ENCODE data around the gene KLHL22. TPM values are rescaled to one million over a fixed set of nuclear protein-coding genes. Genes with fewer than 3 reads are reported as not detected.

Gene KLHL22
- total RNA-seq, 4 donors from 2014 or later = 12.4 to 49.8 (median 42.4) TPM

GRCh38 chr22:20428496-20429253, 66.9 kb downstream of the KLHL22 start:
- no peak for TF ChIP-seq CTCF (IDR thresholded peaks at IDR 0.05; ENCODE audit: low read depth)

GRCh38 chr22:20427945-20428417, 67.6 kb downstream of the KLHL22 start:
- TF ChIP-seq CTCF (IDR thresholded peaks at IDR 0.05; ENCODE audit: low read depth) = no peak

GRCh38 chr22:20427104-20427944, 68.3 kb downstream of the KLHL22 start:
- no peak for TF ChIP-seq CTCF (IDR thresholded peaks at IDR 0.05; ENCODE audit: low read depth)

GRCh38 chr22:20426259-20426615, 69.4 kb downstream of the KLHL22 start:
- TF ChIP-seq CTCF (IDR thresholded peaks at IDR 0.05; ENCODE audit: low read depth) = no peak

GRCh38 chr22:20425566-20426258, 69.9 kb downstream of the KLHL22 start:
- no peak for TF ChIP-seq CTCF (IDR thresholded peaks at IDR 0.05; ENCODE audit: low read depth)

GRCh38 chr22:20424932-20425565, 70.5 kb downstream of the KLHL22 start:
- no peak for TF ChIP-seq CTCF (IDR thresholded peaks at IDR 0.05; ENCODE audit: low read depth)

All from subcutaneous adipose tissue (tissue), 4 donors.